IMR-90 (cell line): Measurements from ENCODE around the gene ZNF469. TPM values are rescaled to one million over a fixed set of nuclear protein-coding genes. Genes with fewer than 3 reads are reported as not detected.

Experiments used
- ATAC-seq: fragments of 200-7000 bp; cut with Tn5 transposase; 2 replicates; pipeline ENCODE4 v1.9.1; 2020; ENCODE audit warnings: low read depth, mild to moderate bottlenecking, moderate library complexity
- BruUV-seq: library from RNA; stranded (reverse); fragments of 400-500 nt; replicated peaks from 2 replicates; lab custom pipeline; 2021; lab: Mats Ljungman, UMichigan
- CTCF ChIA-PET: fragments of 300-600 bp; formaldehyde crosslinking; extraction: SDS; loops from one replicate; lab custom pipeline; 2021; ENCODE audit warnings: antibody characterized with exemption; lab: Yijun Ruan, JAX
- POLR2A ChIA-PET: fragments of 300-600 bp; sonication (Branson Sonifier 250); formaldehyde crosslinking; loops from one replicate; lab custom pipeline; 2022; ENCODE audit warnings: antibody characterized with exemption; ENCODE audit not compliant: unreplicated experiment; lab: Charles Lee
- DNase-seq: peaks from one replicate; pipeline ENCODE4 v3.0.0; 2013
- H2AFZ ChIP-seq: replicated peaks from 2 replicates; pipeline ENCODE3; 2013; ENCODE audit warnings: low read length, mild to moderate bottlenecking; ENCODE audit not compliant: poor library complexity
- H2AK5ac ChIP-seq: 2 replicates; pipeline ENCODE4 v1.6.1; 2013; ENCODE audit warnings: low read depth, low read length, inconsistent platforms
- H2AK9ac ChIP-seq: replicated peaks from 2 replicates; pipeline ENCODE3; 2013; ENCODE audit warnings: mild to moderate bottlenecking, low read depth, low read length, moderate library complexity; ENCODE audit not compliant: poor library complexity
- H2BK120ac ChIP-seq: 2 replicates; pipeline ENCODE4 v1.6.1; 2013; ENCODE audit warnings: low read depth, low read length, inconsistent platforms
- H2BK15ac ChIP-seq: 3 replicates; pipeline ENCODE4 v1.6.1; 2013; ENCODE audit warnings: low read depth, low read length, inconsistent platforms
- H2BK20ac ChIP-seq: 2 replicates; pipeline ENCODE4 v1.6.1; 2013; ENCODE audit warnings: low read depth, mild to moderate bottlenecking, inconsistent platforms, low read length, moderate library complexity
- H2BK5ac ChIP-seq: 2 replicates; pipeline ENCODE4 v1.6.1; 2013; ENCODE audit warnings: mild to moderate bottlenecking, low read depth, low read length, inconsistent platforms; ENCODE audit not compliant: poor library complexity, severe bottlenecking
- H3K14ac ChIP-seq: replicated peaks from 2 replicates; pipeline ENCODE4 v1.6.1; 2013; ENCODE audit warnings: low read depth, low read length, inconsistent platforms
- H3K18ac ChIP-seq: 2 replicates; pipeline ENCODE4 v1.6.1; 2013; ENCODE audit warnings: low read depth, low read length, control low read depth
- H3K23ac ChIP-seq: 2 replicates; pipeline ENCODE4 v1.6.1; 2013; ENCODE audit warnings: low read depth, low read length, inconsistent platforms
- H3K27ac ChIP-seq: 2 replicates; pipeline ENCODE4 v1.5.1; 2013; ENCODE audit warnings: mild to moderate bottlenecking, control low read depth, low read length; ENCODE audit not compliant: insufficient read depth
- H3K27me3 ChIP-seq: 2 replicates; pipeline ENCODE4 v1.6.1; 2013; ENCODE audit warnings: low read length; ENCODE audit not compliant: control insufficient read depth, insufficient read depth
- H3K36me3 ChIP-seq: 2 replicates; pipeline ENCODE4 v1.6.1; 2013; ENCODE audit warnings: low read length, mixed read lengths; ENCODE audit not compliant: control insufficient read depth, insufficient read depth
- H3K4ac ChIP-seq: 2 replicates; pipeline ENCODE4 v1.6.1; 2013; ENCODE audit warnings: low read depth, low read length, inconsistent platforms
- H3K4me1 ChIP-seq: 2 replicates; pipeline ENCODE4 v1.6.1; 2013; ENCODE audit warnings: low read length, mixed read lengths; ENCODE audit not compliant: control insufficient read depth, insufficient read depth
- H3K4me2 ChIP-seq: 2 replicates; pipeline ENCODE4 v1.6.1; 2013; ENCODE audit warnings: low read depth, mild to moderate bottlenecking, control low read depth, low read length, moderate library complexity
- H3K4me3 ChIP-seq: 2 replicates; pipeline ENCODE4 v1.5.1; 2013; ENCODE audit warnings: low read depth, mild to moderate bottlenecking, control low read depth, low read length, moderate library complexity; ENCODE audit not compliant: insufficient read depth
- H3K56ac ChIP-seq: 2 replicates; pipeline ENCODE4 v1.6.1; 2013; ENCODE audit warnings: low read length, inconsistent platforms; ENCODE audit not compliant: insufficient read depth; ENCODE audit errors: extremely low read depth
- H3K79me1 ChIP-seq, 2 experiments: 2 replicates each; pipeline ENCODE4 v1.6.1; 2013; ENCODE audit warnings: low read length in 2 of 2, inconsistent platforms in 1 of 2, low read depth in 1 of 2
- H3K9ac ChIP-seq: 2 replicates; pipeline ENCODE4 v1.6.1; 2013; ENCODE audit warnings: low read depth, low read length, control low read depth
- H3K9me1 ChIP-seq: 2 replicates; pipeline ENCODE4 v1.6.1; 2013; ENCODE audit warnings: low read length, inconsistent platforms; ENCODE audit not compliant: insufficient read depth
- H3K9me3 ChIP-seq: 2 replicates; pipeline ENCODE4 v1.6.1; 2013; ENCODE audit warnings: low read length; ENCODE audit not compliant: control insufficient read depth, insufficient read depth
- H4K20me1 ChIP-seq: 2 replicates; pipeline ENCODE4 v1.6.1; 2013; ENCODE audit warnings: low read length, inconsistent platforms; ENCODE audit not compliant: insufficient read depth
- H4K5ac ChIP-seq: 2 replicates; pipeline ENCODE4 v1.6.1; 2013; ENCODE audit warnings: mild to moderate bottlenecking, low read depth, low read length, control low read depth
- H4K8ac ChIP-seq, 2 experiments: 2 replicates each; pipeline ENCODE4 v1.6.1; 2013; ENCODE audit warnings: low read depth in 2 of 2, low read length in 2 of 2, control low read depth in 1 of 2, inconsistent platforms in 1 of 2
- H4K91ac ChIP-seq: 2 replicates; pipeline ENCODE4 v1.6.1; 2013; ENCODE audit warnings: low read depth, low read length, inconsistent platforms; ENCODE audit not compliant: insufficient read depth
- FOS ChIP-seq: fragments of 150-350 bp; IDR thresholded peaks from 2 replicates; pipeline ENCODE4 v1.6.1; 2016; ENCODE audit warnings: low read depth, low read length
- MAFK ChIP-seq: IDR thresholded peaks from 2 replicates; pipeline ENCODE4 v1.6.1; 2012; ENCODE audit warnings: low read depth, low read length, improper control_type of control experiment
- MAZ ChIP-seq: IDR thresholded peaks from 2 replicates; pipeline ENCODE4 v1.6.1; 2012; ENCODE audit warnings: low read depth, mild to moderate bottlenecking, low read length, improper control_type of control experiment, moderate library complexity, borderline replicate concordance
- MXI1 ChIP-seq: IDR thresholded peaks from 2 replicates; pipeline ENCODE4 v1.6.1; 2012; ENCODE audit warnings: low read depth, mild to moderate bottlenecking, low read length, moderate library complexity, borderline replicate concordance
- RAD21 ChIP-seq: IDR thresholded peaks from 2 replicates; pipeline ENCODE4 v1.6.1; 2012; ENCODE audit warnings: low read length, improper control_type of control experiment
- WGBS, 2 experiments: methylation state at CpG; one replicate each; pipeline versions ENCODE4 v1.1.5 to v1.1.7; 2013; ENCODE audit warnings: missing lambda C conversion rate in 2 of 2; ENCODE audit not compliant: insufficient read length in 1 of 2; ENCODE audit errors: extremely low coverage in 2 of 2; 5-methylcytosine and 5-hydroxymethylcytosine counted together
- dilution Hi-C: fragments of 300-500 bp; cut with HindIII; formaldehyde crosslinking; loops from one replicate; pipeline ENCODE4 v1.14.3; 2018; ENCODE audit warnings: low sequenced_read_pairs; ENCODE audit not compliant: unreplicated experiment
- in situ Hi-C: fragments of 300-500 bp; cut with MboI; formaldehyde crosslinking; loops from 3 replicates; pipeline ENCODE4 v1.14.3; 2019; ENCODE audit warnings: low sequenced_read_pairs, inconsistent platforms, mixed read lengths
- intact Hi-C: fragments of 100-400 bp; cut with micrococcal nuclease; formaldehyde crosslinking; loops from 2 replicates; pipeline ENCODE4 v1.10.0; 2022
- polyA plus RNA-seq, 3 experiments: library from polyadenylated mRNA; depleted of rRNA; stranded (reverse); fragments of >200 nt; gene quantifications; 2 replicates each; pipeline ENCODE4 v1.2.3, GENCODE V29; 2012; ENCODE audit warnings: low replicate concordance in 1 of 3
- total RNA-seq: library from RNA; depleted of rRNA; stranded (reverse); fragments of >200 nt; gene quantifications from 2 replicates; pipeline ENCODE4 v1.2.3, GENCODE V29; 2012

ZNF469 gene
- total and polyA plus RNA-seq, 2 of the 4 experiments (the other 2 are of a cell fraction), result 1.1 to 13.3 TPM

GRCh38 chr16:88391144-88391850 is 8.5 kb downstream of the ZNF469 start:
- H3K9ac ChIP-seq, result no peak overlapping the region
- H2BK15ac ChIP-seq, result no peak overlapping the region
- 0 out of 2 replicates have a peak overlapping the region, but pooled peaks have one; percentile 8 for H2AK5ac ChIP-seq
- H2AFZ ChIP-seq, result no peak overlapping the region
- H3K36me3 ChIP-seq, result peaks cover 80% of the 10 kb centered on the region
- no peak overlapping the region for H4K8ac ChIP-seq
- ChIA-PET POLR2A (no interaction called here), CTCF (no interaction called here)
- H3K4me2 ChIP-seq, result no peak overlapping the region
- no peak overlapping the region for H2AK9ac ChIP-seq
- H3K4me3 ChIP-seq, result no peak overlapping the region
- intact Hi-C loops (no loop called here), dilution Hi-C loops (no loop called here), in situ Hi-C loops (no loop called here)
- H2BK120ac ChIP-seq, result no peak overlapping the region
- peaks cover 50% of the 10 kb centered on the region for H3K9me1 ChIP-seq
- H4K91ac ChIP-seq, result no peak overlapping the region; the same call in 1 of the 2 replicates
- H4K5ac ChIP-seq, result no peak overlapping the region
- H2BK20ac ChIP-seq, result no peak overlapping the region
- H3K18ac ChIP-seq, result no peak overlapping the region
- DNase-seq, result no peak
- H3K23ac ChIP-seq, result no peak overlapping the region
- H3K4me1 ChIP-seq, result peaks cover 28% of the 10 kb centered on the region
- no peaks in the 10 kb centered on the region for H3K9me3 ChIP-seq
- no peak overlapping the region for H3K56ac ChIP-seq
- no peak for TF ChIP-seq MAFK
- no peak for TF ChIP-seq FOS
- TF ChIP-seq MAZ, result no peak
- TF ChIP-seq MXI1, result no peak
- no peak for TF ChIP-seq RAD21
- no TSS peak for BruUV-seq
- ATAC-seq, result no peak
- peaks cover 99% of the 10 kb centered on the region for H4K20me1 ChIP-seq
- H3K4ac ChIP-seq, result no peak overlapping the region
- WGBS, 2 experiments, result 70% methylated on average over 2 of the region's 17 CpGs; no CpG with 5 or more reads in 1 of the 2 experiments
- no peaks in the 10 kb centered on the region for H3K27me3 ChIP-seq
- H2BK5ac ChIP-seq, result no peak overlapping the region
- no peak overlapping the region for H3K14ac ChIP-seq
- peaks cover 15 to 93% of the 10 kb centered on the region in 2 experiments; a peak in 3 of 4 replicates for H3K79me1 ChIP-seq
- H3K27ac ChIP-seq, result no peak overlapping the region
